GM19328 (cell line): ENCODE measurements around the gene MYRIP.
"Not testable (repeated sequence)": the region's sequence is repeated elsewhere in the genome, so short reads cannot be mapped to it uniquely, and the experiment has no call there.

Experiments used
- ATAC-seq: cut with Tn5 transposase; IDR thresholded peaks from one replicate; pipeline ENCODE4 v1.9.1; 2021; ENCODE audit warnings: mild to moderate bottlenecking, moderate library complexity; ENCODE audit not compliant: unreplicated experiment

Gene MYRIP

DNA sequence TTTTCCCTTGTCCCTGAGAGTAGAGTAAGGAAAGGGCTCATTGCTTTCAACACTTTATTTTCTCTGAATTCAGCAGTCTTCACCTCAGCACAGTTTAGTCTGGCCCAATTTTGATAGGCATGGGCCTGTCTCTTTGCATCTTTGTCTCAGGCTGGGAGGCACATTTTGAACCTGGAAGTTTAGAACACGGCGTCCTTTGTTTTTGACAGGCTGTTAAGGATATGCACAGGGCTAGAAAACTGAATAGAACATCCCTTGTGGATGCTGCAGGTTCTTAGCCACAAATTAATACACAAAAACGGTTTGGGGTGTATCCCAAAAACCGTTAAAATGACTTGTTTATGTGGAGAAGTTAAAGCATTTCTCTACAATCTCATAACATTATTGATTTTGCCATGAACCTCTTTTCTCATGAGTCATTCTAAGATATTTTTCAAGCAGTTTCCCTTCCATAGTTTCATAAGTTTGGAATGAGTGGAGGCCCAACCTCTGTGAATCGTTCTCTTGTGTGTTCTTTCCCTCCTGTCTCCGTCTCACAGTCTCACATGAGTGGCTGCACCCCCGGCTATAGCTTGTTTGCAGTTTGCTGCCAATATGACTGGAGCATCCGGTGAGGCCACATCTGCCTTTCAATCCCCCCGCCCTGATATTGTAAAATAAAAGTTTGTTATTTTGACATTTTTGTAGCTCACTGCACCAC, 307.2 kb downstream of the MYRIP start:
- no peak for ATAC-seq

- no peak for ATAC-seq
Observed at GRCh38 chr3:40118091-40118490, 308.7 kb downstream of the MYRIP start.

- ATAC-seq, result no peak
Observed at GRCh38 chr3:40120067-40120692, 310.8 kb downstream of the MYRIP start.

DNA sequence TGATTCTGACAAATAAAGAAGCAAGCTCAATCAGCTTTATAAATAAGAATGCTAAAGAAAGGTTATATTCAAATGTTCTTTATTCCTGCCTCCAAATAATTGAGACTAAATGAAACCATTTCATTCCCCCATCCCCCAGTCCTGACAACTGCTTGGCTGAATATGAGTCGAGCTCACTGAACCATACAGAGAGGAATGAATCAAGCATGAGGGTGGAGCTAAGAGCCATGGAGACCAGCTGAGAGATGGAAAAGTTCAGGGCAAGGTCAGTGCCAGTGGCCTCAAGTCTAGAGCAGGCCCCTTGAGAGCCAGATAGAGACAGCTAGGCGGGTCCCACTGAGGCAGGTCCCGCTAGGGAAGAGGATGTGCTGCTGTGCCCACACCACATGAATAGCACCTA, 311.4 kb downstream of the MYRIP start:
- no peak for ATAC-seq

DNA sequence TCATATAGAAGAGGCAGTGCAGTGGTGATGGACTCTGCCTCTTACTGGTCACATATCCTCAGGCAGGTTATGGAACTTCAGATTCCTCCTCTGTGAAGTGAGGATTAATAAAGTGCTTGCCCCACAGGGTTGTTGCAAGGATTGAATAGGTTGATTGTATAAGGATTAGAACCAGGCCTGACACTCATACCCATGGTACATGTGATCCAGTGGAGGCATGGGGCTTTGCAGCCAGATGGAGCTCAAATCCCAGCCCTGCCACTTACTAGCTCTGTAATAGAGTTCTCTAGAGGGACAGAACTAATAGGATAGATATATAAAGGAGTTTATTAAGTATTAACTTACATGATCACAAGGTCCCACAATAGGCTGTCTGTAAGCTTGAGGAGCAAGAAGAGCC, 315.5 kb downstream of the MYRIP start:
- no peak for ATAC-seq

DNA sequence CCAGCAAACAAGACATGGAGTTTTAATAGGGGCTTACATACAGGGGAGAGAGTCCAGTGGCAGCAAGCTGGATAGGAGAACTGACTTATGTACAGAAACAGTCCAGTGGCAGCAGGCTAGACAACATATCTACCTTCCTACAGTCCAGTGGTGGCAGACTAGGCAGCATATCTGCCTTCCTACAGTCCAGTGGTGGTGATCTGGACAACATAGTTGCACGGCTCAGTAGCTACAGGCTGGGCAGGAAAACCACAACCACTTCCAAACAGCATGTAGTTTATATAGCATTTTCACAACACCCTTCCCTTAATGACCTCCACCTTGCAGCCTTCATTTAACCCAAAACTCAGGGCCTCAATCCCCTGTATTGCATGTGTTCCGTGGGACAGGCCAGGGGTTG, 318.8 kb downstream of the MYRIP start:
- ATAC-seq, result no peak

GRCh38 chr3:40129510-40129909, 320.1 kb downstream of the MYRIP start:
- no peak for ATAC-seq

DNA sequence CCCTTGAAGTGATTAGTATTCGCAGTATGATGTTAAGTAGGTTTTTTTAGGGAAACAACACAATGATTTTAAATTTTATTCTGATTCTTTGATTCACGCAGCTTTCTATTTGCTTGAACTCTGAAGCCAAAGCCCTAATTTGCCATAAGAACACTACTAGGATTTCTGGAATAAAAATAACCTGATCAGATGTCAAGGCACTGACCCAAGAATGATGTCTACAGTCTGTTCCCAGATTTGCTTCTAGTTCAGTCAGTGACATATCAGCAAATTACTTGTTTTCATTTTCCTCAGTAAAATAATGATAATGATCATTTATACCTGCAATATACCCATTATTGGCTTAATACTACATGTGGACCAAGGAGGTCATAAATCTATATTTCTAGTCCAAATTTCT, 320.6 kb downstream of the MYRIP start:
- no peak for ATAC-seq

DNA sequence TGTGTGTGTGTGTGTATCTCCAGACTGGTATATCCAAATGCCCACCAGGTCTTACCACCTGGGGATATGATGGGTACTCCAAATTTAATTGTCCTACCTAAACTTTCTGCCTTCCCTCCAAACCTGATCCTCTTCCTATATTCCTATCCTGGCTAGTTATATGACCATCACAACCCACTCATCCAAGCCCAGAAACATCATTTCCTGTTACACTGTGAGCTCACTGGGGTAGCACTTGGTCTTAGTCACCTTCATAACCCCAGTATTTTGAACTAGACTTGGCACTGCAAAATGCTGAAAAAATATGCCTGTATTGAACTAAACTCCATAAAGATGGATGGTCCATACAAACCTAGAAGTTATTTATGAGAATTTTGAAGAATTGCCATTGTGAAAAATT, 321.3 kb downstream of the MYRIP start:
- ATAC-seq, result no peak

GRCh38 chr3:40133886-40134575, 324.6 kb downstream of the MYRIP start:
- ATAC-seq, result not testable (repeated sequence)

DNA sequence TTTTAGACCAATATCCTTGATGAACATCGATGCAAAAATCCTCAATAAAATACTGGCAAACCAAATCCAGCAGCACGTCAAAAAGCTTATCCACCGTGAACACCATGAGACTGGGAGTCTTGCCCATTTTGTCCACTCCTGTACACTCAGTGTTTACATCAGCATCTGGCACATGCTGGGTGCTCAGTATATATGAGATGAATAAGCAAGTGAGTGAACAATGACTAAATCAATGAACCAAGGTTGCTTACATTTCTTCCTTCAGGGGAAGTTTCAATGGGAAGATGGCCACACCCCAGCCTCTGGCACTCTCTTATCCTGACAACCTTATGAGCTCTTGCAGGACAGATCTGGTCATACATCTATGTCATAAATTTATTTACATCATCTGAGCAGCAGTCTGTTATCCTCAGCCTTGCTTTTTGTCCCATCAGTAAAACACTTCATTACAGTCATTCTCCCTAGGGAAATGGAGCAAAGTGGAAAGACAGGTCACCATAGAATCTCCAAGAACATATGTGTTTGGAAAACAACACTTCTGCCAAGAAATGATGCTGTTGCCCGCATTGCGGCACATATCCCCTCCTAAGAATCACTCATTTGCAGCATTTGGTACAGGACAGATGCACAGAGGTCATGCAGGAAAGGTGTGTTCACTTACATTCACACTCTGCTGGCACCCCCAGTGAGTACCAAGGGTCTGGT, 328.3 kb downstream of the MYRIP start:
- ATAC-seq, result no peak

GRCh38 chr3:40143283-40144090, 334.1 kb downstream of the MYRIP start:
- no peak for ATAC-seq

- ATAC-seq, result no peak
Observed at GRCh38 chr3:40148827-40149226, 339.4 kb downstream of the MYRIP start.

GRCh38 chr3:40152482-40153133, 343.2 kb downstream of the MYRIP start:
- no peak for ATAC-seq

DNA sequence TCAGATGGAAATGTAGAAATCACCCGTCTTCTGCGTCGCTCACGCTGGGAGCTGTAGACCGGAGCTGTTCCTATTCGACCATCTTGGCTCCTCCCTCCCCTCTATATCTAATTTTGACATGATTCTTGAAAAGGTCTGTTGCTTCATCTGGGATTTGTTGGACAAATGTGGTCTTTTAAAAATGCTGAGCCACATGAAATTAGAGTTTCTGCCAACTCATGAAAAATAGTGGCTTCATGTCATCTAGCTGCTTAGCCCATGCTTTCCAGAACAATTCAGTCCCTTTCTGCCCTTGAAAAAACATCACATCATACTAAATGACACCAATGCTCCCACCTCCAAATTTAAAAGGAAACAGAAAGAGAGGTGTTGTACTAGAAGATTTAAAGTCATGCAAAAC, 351.5 kb downstream of the MYRIP start:
- no peak for ATAC-seq

DNA sequence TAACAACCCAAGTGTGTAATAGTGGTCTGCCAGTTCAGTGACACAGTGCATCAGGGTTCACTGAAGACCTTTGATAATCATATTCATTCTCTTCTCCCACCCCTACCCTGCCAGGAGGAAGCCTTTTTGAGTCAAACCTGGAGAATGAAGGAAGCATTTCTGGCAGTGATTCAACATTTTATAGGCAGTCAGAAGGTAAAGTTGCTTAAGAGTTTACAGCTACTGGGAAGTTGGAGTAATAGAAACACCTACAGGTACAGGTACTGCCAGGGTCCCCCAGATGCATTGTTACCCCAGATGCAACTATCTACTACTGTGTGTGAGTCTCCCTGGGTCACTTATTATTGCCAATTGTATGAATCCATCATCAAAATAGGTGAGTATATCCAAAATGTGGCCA, 353.2 kb downstream of the MYRIP start:
- no peak for ATAC-seq

- ATAC-seq, result no peak
Observed at GRCh38 chr3:40166997-40167396, 357.6 kb downstream of the MYRIP start.

- ATAC-seq, result no peak
Observed at GRCh38 chr3:40167958-40168357, 358.5 kb downstream of the MYRIP start.

DNA sequence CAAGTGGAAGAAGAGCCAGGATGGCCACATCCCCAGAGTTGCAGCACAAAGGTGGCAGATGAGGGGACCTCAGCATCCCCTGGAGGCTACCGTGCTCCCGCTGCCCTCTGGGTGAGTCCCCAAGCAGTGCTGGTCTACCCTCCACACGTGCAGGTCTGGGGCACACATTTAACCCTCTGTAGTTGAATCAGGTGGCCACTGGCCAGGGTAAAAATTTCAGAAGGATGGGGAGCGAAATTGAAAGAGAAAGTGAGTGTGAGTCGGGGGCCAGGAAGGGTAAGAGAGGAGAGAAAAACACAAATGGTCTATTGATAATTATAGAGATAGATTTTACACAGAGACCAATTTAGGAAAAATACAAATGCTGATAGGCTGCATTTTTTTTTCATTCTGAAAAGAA, 360.6 kb downstream of the MYRIP start:
- ATAC-seq, result peak; percentile 38

DNA sequence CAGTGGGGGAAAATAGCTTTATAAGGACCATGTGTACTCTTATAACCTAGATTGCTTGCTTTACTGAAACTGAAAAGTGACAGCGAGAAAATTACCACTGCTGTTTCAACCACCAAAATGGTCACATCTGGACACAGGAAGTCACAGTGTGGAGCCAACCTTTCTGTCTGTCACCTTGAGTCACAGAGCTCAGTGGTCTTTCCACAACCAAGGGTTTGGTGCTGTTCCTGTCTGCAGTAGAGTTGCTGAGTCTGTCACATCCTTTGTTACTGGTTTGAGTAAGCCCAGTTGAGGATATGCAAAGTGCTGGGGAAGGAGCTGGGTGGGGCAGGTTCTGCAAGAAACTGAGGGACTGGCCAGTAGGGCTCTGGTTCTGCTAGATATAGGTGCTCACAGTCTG, 361.0 kb downstream of the MYRIP start:
- peak; percentile 88 for ATAC-seq
